Mammary epithelial cell (primary cell): ENCODE data around the gene MOGAT1.

Experiments
- EZH2 ChIP-seq: IDR thresholded peaks from 2 replicates; pipeline ENCODE4 v1.6.1; 2012; ENCODE audit warnings: low read length, inconsistent platforms, borderline replicate concordance
- TF ChIP-seq, protein P1 (sequence below), 2 donors: IDR thresholded peaks in 1 of 2; conservative IDR thresholded peaks in 1 of 2; 2 replicates each; pipeline ENCODE4 v1.5.1; 2011 to 2012; ENCODE audit warnings: inconsistent platforms in 2 of 2, low read length in 2 of 2, mild to moderate bottlenecking in 2 of 2, control low read depth in 1 of 2, low read depth in 1 of 2; ENCODE audit not compliant: insufficient read depth in 1 of 2; ENCODE audit errors: extremely low read depth in 1 of 2

DNA sequence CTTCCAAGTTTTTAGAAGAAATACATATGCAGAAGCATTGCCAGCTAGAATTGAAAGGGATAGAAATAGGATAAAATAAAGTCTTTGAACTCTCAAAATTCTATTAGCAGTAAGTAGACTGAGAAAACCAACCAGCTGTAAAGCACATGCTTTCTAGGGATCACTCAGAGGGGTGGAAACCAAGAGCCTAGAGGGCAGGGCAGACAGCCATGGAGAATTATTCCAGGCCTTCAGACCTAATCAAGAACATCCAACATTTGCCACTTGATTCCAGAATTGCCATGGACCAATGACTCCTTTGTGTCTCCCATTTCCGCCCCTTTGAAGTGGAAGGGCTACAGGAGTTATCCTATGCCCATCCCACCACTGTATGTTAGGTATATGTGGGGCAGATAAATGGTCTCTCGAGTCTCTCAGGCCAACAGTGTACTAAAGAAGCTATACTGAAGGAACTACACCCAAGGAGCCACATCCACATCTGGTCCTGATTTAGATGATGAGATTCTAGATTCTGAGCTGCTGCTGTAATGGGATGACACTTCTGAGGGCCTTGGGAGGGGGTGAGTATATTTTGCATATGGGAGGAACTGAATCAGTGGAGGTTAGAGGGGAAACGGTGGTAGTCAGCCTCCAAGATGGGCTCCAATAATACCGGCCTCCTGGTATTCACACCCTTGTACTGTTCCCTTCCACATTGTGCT, 19.6 kb upstream of the MOGAT1 start:
- TF ChIP-seq, protein P1, sequence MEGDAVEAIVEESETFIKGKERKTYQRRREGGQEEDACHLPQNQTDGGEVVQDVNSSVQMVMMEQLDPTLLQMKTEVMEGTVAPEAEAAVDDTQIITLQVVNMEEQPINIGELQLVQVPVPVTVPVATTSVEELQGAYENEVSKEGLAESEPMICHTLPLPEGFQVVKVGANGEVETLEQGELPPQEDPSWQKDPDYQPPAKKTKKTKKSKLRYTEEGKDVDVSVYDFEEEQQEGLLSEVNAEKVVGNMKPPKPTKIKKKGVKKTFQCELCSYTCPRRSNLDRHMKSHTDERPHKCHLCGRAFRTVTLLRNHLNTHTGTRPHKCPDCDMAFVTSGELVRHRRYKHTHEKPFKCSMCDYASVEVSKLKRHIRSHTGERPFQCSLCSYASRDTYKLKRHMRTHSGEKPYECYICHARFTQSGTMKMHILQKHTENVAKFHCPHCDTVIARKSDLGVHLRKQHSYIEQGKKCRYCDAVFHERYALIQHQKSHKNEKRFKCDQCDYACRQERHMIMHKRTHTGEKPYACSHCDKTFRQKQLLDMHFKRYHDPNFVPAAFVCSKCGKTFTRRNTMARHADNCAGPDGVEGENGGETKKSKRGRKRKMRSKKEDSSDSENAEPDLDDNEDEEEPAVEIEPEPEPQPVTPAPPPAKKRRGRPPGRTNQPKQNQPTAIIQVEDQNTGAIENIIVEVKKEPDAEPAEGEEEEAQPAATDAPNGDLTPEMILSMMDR (conservative IDR thresholded peaks at IDR 0.05 in 1 of 2, IDR thresholded peaks at IDR 0.05 in 1 of 2; ENCODE audit: extremely low read depth in 1 of 2, insufficient read depth in 1 of 2, low read depth in 1 of 2, low read length in 2 of 2), result no peak
- TF ChIP-seq EZH2, result no peak
